ENCODE results near the gene SPAG6.

- TF ChIP-seq CTCF (conservative IDR thresholded peaks at IDR 0.05) (no peak), ZFX (IDR thresholded peaks at IDR 0.05) (no peak)
These were observed 69.8 kb downstream of the SPAG6 start for GRCh38 chr10:22415072-22415471.
